Astrocyte (in vitro differentiated cells and primary cell): ENCODE measurements around the gene TUBA1A.

Experiments
- EZH2 ChIP-seq: IDR thresholded peaks from 2 replicates; pipeline ENCODE4 v1.6.1; 2012; ENCODE audit warnings: mild to moderate bottlenecking, low read length, inconsistent platforms; ENCODE audit not compliant: insufficient read depth
- TF ChIP-seq, protein P1 (sequence below): IDR thresholded peaks from 2 replicates; pipeline ENCODE4 v1.5.1; 2011; ENCODE audit warnings: low read depth, mild to moderate bottlenecking, inconsistent platforms, low read length, moderate library complexity; ENCODE audit not compliant: insufficient read depth

GRCh38 chr12:49138587-49138986 lies 50.3 kb downstream of the TUBA1A start:
- TF ChIP-seq, protein P1, sequence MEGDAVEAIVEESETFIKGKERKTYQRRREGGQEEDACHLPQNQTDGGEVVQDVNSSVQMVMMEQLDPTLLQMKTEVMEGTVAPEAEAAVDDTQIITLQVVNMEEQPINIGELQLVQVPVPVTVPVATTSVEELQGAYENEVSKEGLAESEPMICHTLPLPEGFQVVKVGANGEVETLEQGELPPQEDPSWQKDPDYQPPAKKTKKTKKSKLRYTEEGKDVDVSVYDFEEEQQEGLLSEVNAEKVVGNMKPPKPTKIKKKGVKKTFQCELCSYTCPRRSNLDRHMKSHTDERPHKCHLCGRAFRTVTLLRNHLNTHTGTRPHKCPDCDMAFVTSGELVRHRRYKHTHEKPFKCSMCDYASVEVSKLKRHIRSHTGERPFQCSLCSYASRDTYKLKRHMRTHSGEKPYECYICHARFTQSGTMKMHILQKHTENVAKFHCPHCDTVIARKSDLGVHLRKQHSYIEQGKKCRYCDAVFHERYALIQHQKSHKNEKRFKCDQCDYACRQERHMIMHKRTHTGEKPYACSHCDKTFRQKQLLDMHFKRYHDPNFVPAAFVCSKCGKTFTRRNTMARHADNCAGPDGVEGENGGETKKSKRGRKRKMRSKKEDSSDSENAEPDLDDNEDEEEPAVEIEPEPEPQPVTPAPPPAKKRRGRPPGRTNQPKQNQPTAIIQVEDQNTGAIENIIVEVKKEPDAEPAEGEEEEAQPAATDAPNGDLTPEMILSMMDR, result no peak
- no peak for TF ChIP-seq EZH2
